SU-DHL-6 (cell line): Measurements from ENCODE around the gene RAP2C.

Experiments
- H2AFZ ChIP-seq: fragments of 200-600 bp; sonication (generic); 2 replicates; pipeline ENCODE4 v1.6.1; 2014; ENCODE audit warnings: low read depth, mild to moderate bottlenecking, moderate library complexity, mixed read lengths, antibody characterized with exemption, low read length; ENCODE audit not compliant: severe bottlenecking
- H3F3A ChIP-seq: fragments of 200-600 bp; shearing (Covaris generic); 2 replicates; pipeline ENCODE4 v1.6.0; 2016; ENCODE audit warnings: antibody characterized with exemption, mild to moderate bottlenecking; ENCODE audit not compliant: insufficient read depth
- H3K27ac ChIP-seq: fragments of 200-600 bp; sonication (generic); 2 replicates; pipeline ENCODE4 v1.5.1; 2016; ENCODE audit warnings: low read depth, mild to moderate bottlenecking, low read length, moderate library complexity, mixed read lengths
- H3K27me3 ChIP-seq: fragments of 200-600 bp; sonication (generic), shearing (Covaris generic); 2 replicates; pipeline ENCODE4 v1.6.0; 2014; ENCODE audit warnings: mild to moderate bottlenecking, low read length
- H3K36me3 ChIP-seq: fragments of 200-600 bp; sonication (generic); 2 replicates; pipeline ENCODE4 v1.6.1; 2014; ENCODE audit warnings: mild to moderate bottlenecking, low read length, mixed read lengths
- H3K4me2 ChIP-seq: fragments of 300-600, 200-600 bp; shearing (Covaris generic), sonication (generic); 2 replicates; pipeline ENCODE4 v1.6.0; 2014; ENCODE audit warnings: low read length, low read depth, mild to moderate bottlenecking; ENCODE audit not compliant: poor library complexity, severe bottlenecking
- H3K4me3 ChIP-seq: fragments of 200-600 bp; sonication (generic); 2 replicates; pipeline ENCODE4 v1.5.1; 2014; ENCODE audit warnings: antibody characterized with exemption, low read length, mild to moderate bottlenecking, mixed read lengths; ENCODE audit not compliant: insufficient read depth, poor library complexity, severe bottlenecking
- H3K79me2 ChIP-seq: fragments of 200-600 bp; sonication (generic); 2 replicates; pipeline ENCODE4 v1.6.1; 2014; ENCODE audit warnings: mild to moderate bottlenecking, low read length, moderate library complexity; ENCODE audit not compliant: insufficient read depth
- H3K9ac ChIP-seq: fragments of 200-600 bp; sonication (generic); 2 replicates; pipeline ENCODE4 v1.7.0; 2014; ENCODE audit warnings: mild to moderate bottlenecking, low read length
- H3K9me2 ChIP-seq: fragments of 200-600 bp; sonication (generic); replicated peaks from 2 replicates; pipeline ENCODE4 v1.6.1; 2014; ENCODE audit warnings: low read length; ENCODE audit not compliant: insufficient read depth
- H3K9me3 ChIP-seq: fragments of 200-600 bp; sonication (generic); 2 replicates; pipeline ENCODE4 v1.6.1; 2014; ENCODE audit warnings: low read length, mixed read lengths; ENCODE audit not compliant: insufficient read depth
- H4K20me1 ChIP-seq: fragments of 200-600 bp; sonication (generic); 2 replicates; pipeline ENCODE4 v1.6.1; 2014; ENCODE audit warnings: low read depth, mild to moderate bottlenecking, antibody characterized with exemption, low read length, moderate library complexity, mixed read lengths
- EZH2phosphoT487 ChIP-seq: fragments of 200-600 bp; sonication (generic), shearing (Covaris generic); conservative IDR thresholded peaks from 2 replicates; pipeline ENCODE4 v1.6.1; 2018; ENCODE audit warnings: mild to moderate bottlenecking, antibody characterized with exemption, low read length, moderate library complexity, mixed read lengths
- TF ChIP-seq, protein P1 (sequence below): fragments of 200-600 bp; sonication (generic); IDR thresholded peaks from one replicate; pipeline ENCODE4 v1.5.1; 2017; ENCODE audit warnings: antibody characterized with exemption, mild to moderate bottlenecking, low read length, moderate library complexity; ENCODE audit not compliant: insufficient read depth, poor library complexity, severe bottlenecking

Gene RAP2C

DNA sequence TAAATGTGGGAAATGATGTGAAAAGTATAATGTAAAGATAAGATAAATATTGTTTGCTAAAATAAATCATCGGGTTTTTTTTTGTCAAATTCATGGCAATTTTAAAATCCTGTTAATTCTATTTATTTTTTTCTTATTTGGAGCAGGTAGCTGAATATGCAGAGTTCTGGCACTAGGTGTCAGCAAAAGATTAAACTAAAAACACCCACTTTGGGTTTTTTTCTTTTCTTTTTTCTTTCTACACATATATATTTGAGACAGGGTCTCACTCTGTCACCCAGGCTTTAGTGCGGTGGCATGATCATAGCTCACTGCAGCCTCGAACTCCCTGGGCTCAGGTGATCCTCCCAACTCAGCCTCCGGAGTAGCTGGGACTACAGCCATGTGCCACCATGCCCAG lies 6.9 kb upstream of the RAP2C start:
- Histone ChIP-seq H3K9me2 (no peaks in the 10 kb centered on the region), H3K4me2 (no peak overlapping the region), H3F3A (no peaks in the 10 kb centered on the region), H2AFZ (no peak overlapping the region), H3K27me3 (no peaks in the 10 kb centered on the region), H3K27ac (no peak overlapping the region), H3K36me3 (no peaks in the 10 kb centered on the region), H4K20me1 (no peaks in the 10 kb centered on the region), H3K79me2 (no peaks in the 10 kb centered on the region), H3K9me3 (no peaks in the 10 kb centered on the region), H3K9ac (no peak overlapping the region), H3K4me3 (no peak overlapping the region)
- TF ChIP-seq, protein P1, sequence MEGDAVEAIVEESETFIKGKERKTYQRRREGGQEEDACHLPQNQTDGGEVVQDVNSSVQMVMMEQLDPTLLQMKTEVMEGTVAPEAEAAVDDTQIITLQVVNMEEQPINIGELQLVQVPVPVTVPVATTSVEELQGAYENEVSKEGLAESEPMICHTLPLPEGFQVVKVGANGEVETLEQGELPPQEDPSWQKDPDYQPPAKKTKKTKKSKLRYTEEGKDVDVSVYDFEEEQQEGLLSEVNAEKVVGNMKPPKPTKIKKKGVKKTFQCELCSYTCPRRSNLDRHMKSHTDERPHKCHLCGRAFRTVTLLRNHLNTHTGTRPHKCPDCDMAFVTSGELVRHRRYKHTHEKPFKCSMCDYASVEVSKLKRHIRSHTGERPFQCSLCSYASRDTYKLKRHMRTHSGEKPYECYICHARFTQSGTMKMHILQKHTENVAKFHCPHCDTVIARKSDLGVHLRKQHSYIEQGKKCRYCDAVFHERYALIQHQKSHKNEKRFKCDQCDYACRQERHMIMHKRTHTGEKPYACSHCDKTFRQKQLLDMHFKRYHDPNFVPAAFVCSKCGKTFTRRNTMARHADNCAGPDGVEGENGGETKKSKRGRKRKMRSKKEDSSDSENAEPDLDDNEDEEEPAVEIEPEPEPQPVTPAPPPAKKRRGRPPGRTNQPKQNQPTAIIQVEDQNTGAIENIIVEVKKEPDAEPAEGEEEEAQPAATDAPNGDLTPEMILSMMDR = peak; percentile 10
- TF ChIP-seq EZH2phosphoT487 = no peak

DNA sequence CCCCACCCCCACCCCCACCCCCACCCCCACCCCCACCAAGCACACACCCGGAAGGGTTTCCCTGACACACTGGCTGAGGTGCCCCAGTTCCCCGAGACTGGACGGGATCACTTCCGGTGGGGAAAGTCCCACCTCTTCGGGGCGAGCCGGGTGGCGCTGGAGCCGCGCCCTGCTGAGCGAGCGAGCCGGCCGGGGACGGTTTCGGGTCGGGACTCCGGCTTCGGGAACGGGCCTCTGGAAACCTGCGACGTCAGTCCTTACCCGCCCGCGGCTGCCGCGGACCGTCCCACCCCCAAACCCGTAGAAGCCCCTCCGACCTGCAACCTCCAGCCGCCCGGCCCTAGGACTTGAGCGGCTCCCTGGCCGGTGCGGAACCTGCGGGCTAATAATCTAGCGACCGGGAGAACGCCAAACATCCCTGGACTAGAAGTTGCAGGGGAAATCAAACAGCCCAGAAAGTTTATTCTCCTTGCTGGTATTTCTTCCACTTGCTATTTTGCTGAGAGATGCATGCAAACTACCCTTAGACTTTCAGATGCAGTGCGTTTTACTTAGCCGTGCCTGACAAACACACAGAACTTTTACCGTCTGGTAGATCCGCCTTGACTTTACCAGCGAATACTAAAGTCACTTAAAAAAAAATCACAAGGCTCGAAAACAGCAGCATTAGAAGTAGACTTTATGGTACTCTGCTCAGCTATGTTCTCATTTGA lies 991 bp downstream of the RAP2C start:
- Histone ChIP-seq H3K9me2 (no peaks in the 10 kb centered on the region), H3K9ac (peak overlapping the region; percentile 82), H3K79me2 (peaks cover 21% of the 10 kb centered on the region), H2AFZ (peak overlapping the region; percentile 68), H3K36me3 (peaks cover 3% of the 10 kb centered on the region; the same call in 1 of the 2 replicates), H3K4me3 (peak overlapping the region; percentile 84), H4K20me1 (no peaks in the 10 kb centered on the region), H3K4me2 (peak overlapping the region; percentile 94), H3F3A (0 out of 2 replicates have a peak, but pooled peaks cover 7% of the 10 kb centered on the region), H3K27ac (peak overlapping the region; percentile 86), H3K9me3 (no peaks in the 10 kb centered on the region), H3K27me3 (no peaks in the 10 kb centered on the region)
- TF ChIP-seq, protein P1 = no peak
- TF ChIP-seq EZH2phosphoT487 = no peak

DNA sequence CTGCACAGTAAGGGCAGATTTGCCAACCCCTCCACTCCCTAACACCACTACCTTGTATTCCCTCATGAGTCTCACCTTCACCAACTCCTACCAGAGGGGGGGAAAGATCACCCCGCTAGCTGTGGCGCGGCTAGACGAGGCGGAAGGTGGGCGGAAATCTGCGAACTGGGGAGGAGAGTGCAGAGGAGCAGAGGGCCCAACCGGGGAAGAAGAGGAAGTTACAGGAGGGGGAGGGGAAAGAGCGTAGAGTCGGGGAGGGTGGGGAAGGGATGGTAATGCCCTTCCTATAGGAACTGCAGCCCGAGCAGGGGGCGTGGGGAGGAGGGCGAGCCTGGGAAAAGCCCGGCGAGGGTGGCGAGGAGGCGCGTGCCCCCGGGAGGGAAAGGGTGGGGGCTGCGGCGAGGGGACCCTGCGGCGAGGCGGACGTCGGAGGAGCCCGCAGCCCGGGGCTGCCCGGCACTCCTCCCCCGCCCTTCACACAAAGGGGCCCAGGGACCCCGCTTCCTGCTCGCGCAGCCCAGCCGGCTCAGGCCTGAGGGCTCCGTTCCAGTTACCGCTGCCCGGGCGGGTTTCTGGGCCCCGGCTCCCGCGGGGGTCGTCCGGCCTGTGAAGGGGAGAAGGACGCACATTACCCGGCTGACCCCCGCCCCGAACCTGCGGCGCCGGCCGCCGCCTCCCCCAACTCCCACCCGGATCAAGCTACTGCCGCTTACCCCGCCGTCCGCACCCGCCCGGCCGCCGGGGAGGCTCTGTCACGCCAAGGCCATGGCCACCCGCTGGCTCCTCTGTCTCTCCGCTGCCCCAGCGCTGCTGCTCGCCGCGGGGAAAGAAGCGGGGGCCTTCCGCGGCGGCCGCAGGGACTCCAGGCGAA lies 1.8 kb downstream of the RAP2C start:
- no peak for TF ChIP-seq EZH2phosphoT487
- TF ChIP-seq, protein P1 = no peak

More for the DNA sequence above, 1.8 kb downstream of the RAP2C start:
- H3K27ac ChIP-seq = peak overlapping the region; percentile 86
- H3K9me2 ChIP-seq = no peaks in the 10 kb centered on the region
- H4K20me1 ChIP-seq = no peaks in the 10 kb centered on the region
- no peaks in the 10 kb centered on the region for H3K27me3 ChIP-seq
- peaks cover 21% of the 10 kb centered on the region for H3K79me2 ChIP-seq
- peak overlapping the region; percentile 82 for H3K9ac ChIP-seq
- peak overlapping the region; percentile 72 for H3K4me3 ChIP-seq
- peak overlapping the region; percentile 82 for H3K4me2 ChIP-seq
- peaks cover 3% of the 10 kb centered on the region; the same call in 1 of the 2 replicates for H3K36me3 ChIP-seq
- no peak overlapping the region for H2AFZ ChIP-seq
- 0 out of 2 replicates have a peak, but pooled peaks cover 7% of the 10 kb centered on the region for H3F3A ChIP-seq
- H3K9me3 ChIP-seq = no peaks in the 10 kb centered on the region
